HPDE6-E6E7 (cell line): ENCODE measurements around the gene PLVAP.

Experiments
- DNase-seq: peaks from one replicate; pipeline ENCODE4 v3.0.0; 2011; ENCODE audit warnings: missing footprints; ENCODE audit errors: extremely low spot score

Gene PLVAP, protein sequence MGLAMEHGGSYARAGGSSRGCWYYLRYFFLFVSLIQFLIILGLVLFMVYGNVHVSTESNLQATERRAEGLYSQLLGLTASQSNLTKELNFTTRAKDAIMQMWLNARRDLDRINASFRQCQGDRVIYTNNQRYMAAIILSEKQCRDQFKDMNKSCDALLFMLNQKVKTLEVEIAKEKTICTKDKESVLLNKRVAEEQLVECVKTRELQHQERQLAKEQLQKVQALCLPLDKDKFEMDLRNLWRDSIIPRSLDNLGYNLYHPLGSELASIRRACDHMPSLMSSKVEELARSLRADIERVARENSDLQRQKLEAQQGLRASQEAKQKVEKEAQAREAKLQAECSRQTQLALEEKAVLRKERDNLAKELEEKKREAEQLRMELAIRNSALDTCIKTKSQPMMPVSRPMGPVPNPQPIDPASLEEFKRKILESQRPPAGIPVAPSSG

DNA sequence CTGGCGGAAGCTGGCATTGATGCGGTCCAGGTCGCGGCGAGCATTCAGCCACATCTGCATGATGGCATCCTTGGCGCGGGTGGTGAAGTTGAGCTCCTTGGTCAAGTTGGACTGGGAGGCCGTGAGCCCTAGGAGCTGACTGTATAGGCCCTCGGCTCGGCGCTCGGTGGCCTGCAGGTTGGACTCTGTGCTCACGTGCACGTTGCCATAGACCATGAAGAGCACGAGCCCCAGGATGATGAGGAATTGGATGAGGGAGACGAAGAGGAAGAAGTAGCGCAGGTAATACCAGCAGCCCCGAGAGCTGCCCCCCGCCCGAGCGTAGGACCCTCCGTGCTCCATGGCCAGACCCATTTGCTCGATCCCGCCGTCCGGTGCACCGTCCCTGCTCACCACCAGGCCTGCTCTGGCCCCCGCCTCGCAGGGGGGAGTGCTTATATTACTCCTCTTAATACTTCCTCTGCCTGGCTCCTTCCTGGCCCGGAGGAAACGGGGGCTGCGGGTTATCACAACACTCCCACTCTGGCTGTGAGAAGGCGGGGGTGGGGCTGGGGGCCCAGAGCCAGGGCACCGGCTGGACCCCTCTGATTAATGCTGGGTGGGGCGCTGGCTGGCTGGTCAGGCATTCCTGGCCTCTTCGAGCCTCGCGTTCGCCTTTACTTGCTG is at the start of gene PLVAP:
Gene PLVAP (minus strand): TSS at position 408 of the 666 bp plus-strand sequence. CDS start 54 bp downstream, at position 354.
- no peak for DNase-seq

DNA sequence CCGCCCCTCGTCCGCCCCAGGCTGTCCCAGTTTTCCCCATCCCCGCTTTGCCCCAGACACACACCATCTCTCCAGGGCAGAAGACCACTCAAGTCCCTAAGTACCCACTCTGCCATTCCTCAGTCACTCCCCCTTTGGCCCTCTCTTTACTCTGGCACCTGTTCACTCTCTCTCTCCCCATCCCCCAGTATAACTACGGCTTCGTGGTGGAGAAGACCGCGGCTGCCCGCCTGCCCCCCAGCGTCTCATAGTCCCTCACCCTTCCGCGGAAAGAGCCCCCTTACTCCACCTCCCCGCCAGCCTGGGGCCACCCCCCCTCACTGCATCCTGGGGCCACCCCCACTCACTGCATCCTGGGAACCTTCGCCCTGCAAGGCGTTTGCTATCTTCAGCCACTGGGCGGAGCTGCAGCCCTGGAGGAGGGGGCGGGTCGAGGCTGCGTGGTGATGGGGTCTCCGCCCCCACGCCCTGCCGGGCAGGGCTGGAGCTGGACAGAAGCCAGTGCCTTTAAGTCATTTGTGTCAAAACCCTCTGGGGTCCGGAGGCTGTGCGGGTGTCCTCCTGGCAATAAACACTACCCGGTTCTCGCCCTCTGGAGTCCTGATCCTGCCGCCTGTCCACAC is 47.7 kb upstream of the PLVAP start:
- no peak for DNase-seq

DNA sequence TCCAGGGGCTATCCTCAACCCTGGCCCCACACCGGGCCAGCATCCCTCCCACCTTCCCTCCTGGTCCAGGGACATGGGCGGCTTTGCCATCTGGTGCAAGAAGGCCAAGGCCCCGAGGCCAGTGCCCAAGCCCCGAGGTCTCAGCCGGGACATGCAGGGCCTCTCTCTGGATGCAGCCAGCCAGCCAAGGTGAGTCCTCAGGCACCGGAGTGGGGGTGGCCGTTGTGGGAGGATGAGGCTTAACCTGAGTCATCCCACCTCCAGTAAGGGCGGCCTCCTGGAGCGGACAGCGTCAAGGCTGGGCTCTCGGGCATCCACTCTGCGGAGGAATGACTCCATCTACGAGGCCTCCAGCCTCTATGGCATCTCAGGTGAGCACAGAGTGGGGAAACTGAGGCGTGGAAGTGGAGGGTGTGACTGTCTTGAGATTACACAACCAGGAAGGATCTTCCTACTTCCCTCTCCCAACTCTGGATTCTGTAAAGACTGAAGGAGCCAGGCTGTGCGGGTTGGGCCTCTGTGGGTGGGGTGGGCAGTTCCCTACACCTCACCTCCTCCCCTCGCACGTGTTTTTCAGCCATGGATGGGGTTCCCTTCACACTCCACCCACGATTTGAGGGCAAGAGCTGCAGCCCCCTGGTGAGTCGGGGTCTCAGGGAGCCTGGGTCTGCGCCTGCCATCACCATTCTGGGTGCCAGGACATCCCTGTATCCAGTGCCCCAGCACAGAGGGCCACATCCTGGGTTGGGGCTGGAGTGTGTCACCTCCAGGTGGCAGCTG is 46.5 kb upstream of the PLVAP start:
- no peak for DNase-seq

DNA sequence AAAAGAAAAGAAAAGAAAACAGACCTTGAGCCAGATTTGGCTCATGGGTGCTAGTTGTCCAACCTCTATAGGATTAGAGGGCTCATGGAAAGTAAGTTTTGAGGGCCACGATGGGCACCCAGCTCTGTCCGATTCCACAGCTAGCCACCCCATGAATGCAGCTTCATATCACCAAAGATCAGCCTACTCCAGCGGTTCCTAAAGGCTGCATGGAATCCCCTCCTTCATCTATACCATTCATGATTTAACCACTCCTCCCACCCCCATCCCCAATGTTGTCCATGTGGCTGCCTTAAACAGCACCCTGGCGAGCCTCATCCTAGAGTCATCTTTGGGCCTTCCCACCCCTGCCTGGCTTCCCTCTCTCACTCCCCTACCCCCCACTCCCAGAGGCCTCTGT is 44.8 kb upstream of the PLVAP start:
- DNase-seq: no peak

DNA sequence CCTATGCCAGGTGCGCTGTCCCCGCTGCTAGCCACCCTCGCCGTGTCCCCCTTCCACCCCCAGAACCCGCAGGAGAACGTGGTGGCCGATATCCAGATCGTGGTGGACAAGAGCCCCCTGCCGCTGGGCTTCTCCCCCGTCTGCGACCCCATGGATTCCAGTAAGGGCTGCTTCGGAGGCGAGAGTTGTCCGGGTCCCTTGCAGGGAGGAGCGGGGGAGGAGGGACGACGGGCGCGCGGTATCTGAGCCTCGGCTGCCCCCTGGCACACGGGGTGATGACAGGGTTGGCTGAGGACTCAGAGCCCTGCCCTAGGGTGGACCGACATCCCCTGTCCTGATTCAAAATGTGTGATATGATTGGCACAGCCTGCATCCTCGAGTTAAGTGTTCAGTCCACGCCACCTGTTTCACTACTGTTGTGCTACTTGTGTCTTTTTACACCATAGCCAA is 43.4 kb upstream of the PLVAP start:
- no peak for DNase-seq

DNA sequence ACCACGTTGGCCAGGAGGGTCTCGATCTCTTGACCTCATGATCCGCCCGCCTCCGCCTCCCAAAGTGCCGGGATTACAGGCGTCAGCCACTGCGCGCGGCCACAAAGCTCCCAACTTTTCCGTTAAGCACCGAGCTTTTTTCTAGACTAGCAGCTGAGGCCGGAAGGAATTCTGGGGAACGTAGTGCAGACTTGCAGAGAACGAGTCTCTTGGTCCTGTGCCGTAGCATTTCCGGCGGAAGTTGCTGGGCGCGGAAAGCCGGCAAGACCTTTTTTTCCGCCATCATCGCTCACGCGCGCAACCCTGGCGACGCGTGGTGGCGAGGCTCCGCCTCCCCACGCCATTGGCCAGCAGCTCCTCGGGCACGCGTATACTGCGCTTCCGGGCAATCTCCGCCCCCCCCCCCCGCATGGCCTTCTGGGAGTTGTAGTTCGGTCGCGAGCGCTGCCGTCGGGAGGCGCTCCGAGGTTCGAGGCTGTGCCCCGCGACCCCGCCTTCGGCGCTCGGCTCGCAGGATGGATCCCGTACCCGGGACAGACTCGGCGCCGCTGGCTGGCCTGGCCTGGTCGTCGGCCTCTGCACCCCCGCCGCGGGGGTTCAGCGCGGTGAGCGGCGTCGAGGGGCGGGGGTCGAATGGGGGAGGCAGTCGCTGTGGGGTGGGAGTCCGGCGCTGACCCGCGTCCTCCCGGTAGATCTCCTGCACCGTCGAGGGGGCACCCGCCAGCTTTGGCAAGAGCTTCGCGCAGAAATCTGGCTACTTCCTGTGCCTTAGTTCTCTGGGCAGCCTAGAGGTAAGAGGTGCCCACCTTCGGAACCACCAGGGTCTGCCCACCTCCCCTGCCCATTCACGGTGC is 42.7 kb upstream of the PLVAP start, which contains the start of gene MVB12A:
Gene MVB12A (plus strand): TSS at position 427 of the 854 bp plus-strand sequence. CDS start 89 bp downstream, at position 516.
- peak; percentile 95 for DNase-seq

DNA sequence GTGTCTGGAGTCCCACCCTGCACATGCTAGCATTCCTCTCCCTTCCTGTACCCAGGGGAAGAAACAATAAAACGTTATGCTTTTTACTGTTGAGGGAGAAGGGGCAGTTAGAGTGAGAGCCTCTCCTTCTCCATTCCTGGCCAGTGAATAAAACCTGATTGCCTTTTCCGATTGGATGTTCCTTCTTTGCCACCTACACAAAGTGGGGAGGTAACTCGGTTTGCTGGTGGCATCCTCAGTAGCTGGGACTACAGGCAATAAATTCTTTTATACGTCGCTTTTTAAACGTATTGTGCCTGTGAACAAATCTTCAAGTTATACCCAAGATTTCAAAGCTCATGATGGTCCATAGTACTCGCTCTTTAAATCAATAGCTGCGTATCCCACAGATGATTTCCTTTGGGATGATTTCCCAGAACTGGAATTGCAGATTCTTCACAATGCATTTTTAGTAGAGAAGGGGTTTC is 42.0 kb upstream of the PLVAP start:
- no peak for DNase-seq

DNA sequence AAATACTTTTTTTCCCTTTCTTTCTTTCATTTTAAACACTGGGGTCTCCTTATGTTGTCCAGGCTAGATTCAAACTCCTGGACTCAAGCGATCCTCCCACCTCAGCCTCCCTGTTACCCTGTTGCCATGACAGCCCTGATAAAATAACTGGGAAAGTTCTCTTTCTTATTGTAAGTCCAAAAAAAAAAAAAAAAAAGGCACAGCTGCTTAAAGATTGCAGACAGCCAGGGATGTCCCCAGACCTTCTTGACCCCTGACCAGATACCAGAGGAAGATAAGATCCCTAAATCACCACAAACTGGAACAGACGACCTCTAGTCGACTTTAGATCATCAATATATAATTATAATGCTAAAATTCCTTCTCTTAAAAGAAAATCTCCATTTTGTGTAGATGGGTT is 41.6 kb upstream of the PLVAP start:
- no peak for DNase-seq

DNA sequence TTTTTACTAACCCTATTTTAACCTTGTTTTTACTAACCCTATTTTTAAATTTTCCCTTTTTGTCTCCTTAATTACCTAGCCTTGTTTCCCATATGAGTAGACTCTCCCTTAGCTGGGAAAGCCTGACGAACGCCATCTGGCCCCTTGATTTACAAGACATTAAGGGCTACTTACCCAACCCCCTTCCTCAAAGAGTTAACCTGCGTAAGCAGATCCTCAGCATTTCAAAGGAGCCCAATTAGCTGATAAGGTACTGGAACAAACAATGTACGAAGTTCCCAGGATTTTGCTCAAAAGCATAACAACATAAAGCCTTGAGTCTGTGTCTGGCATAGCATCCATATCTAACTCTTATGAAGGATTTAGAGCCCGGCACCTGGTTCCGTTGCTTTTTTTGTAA is 38.0 kb upstream of the PLVAP start:
- no peak for DNase-seq

DNA sequence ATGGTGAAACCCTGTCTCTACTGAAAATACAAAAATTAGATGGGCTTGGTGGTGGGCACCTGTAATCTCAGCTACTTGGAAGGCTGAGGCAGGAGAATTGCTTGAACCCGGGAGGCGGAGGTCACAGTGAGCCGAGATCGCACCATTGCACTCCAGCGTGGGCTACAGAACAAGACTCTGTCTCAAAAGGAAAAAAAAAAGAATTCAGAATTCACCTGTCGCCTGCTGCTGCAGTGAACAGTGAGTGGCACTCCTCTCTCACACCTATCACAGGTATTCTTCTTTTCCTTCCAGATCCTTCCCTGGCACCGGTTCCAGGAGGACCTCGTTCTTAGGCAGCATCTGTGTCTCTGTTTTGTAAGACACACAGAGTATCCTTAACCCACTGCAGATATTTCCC is 37.0 kb upstream of the PLVAP start:
- no peak for DNase-seq

DNA sequence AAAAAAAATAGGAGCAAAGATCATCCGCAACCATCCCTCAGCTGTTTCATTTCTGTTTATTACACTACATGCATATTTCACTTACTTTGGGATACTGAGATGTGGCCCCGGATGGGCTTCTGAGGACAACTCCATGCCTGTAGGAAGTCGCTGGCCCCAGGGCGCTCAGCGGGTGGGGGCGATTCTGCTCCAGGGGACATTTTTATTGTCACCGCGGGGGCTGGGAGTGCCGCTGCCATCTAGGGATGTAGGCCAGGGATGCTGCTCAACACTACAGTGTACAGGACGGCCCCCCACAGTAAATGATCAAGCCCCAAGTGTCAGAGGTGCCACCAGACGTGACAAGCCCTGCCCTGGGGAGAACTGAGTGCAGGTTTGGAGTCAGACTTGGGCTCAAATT is 34.7 kb upstream of the PLVAP start:
- no peak for DNase-seq

DNA sequence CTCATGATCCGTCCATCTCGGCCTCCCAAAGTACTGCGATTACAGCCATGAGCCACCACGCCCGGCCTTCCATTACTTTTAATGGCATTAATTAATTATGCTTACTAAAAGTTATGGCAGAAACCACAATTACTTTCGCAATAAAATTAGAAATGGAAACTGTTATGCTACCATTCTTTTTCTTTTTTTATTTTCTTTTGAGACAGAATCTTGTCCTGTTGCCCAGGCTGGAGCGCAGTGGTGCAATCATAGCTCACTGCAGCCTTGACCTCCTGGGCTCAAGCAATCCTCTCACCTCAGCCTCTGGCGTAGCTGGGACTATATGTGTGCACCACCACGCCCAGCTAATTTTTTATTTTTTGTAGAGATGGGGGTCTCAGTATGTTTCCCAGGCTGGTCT is 32.8 kb upstream of the PLVAP start:
- DNase-seq: no peak

DNA sequence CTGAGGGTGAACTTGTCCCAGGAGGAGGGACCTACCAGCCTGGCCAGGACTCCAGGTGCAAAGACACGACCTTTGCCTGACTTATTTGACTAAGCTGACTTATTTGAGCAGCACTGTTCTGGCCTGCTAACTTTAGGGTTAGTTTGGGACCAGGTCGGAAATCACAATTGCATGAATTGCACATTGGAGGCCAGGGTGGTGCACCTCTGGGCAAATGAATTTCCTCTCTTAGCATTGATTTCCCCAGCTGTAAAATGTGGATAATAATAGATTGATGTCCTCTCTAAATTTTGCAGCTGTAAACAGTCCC is 29.7 kb upstream of the PLVAP start:
- DNase-seq: no peak

DNA sequence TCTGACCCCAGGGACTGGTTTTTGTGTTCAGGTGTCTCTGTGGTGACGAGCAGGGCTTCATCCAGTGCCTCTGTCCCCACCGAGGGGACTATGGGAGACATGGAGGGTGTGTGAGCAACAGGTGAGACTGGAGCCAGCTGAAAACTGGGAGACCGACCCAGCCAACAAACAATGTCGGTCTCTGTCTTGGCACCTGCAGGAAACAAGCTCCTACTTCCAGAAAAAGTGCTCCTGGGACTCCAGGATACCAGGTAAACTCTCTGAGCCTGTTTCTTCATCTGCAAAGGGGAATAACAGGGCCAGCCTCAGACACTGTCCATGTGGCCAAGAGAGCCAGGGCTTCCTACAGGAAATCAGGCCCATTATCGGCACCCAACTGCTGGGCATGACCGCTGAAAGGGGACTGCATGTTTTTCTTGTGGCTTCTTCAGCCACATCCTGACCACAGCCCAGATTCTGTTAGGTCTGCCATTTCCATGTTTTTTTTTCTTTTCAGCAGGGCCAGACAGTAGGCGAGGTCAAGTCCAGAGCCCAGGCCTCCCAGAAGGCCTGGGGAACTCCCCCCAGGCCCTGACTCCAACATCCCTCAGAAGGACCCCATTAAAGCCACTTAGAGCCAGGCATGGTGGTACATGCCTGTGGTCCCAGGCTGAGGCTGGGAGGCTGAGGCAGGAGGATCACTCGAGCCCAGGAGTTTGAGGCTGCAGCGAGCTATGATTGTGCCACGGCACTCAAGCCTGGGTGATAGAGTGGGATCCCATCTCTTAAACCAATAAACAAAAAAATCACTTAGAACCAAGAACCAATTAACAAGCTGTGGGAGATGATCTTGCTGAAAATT is 29.1 kb upstream of the PLVAP start:
- no peak for DNase-seq

DNA sequence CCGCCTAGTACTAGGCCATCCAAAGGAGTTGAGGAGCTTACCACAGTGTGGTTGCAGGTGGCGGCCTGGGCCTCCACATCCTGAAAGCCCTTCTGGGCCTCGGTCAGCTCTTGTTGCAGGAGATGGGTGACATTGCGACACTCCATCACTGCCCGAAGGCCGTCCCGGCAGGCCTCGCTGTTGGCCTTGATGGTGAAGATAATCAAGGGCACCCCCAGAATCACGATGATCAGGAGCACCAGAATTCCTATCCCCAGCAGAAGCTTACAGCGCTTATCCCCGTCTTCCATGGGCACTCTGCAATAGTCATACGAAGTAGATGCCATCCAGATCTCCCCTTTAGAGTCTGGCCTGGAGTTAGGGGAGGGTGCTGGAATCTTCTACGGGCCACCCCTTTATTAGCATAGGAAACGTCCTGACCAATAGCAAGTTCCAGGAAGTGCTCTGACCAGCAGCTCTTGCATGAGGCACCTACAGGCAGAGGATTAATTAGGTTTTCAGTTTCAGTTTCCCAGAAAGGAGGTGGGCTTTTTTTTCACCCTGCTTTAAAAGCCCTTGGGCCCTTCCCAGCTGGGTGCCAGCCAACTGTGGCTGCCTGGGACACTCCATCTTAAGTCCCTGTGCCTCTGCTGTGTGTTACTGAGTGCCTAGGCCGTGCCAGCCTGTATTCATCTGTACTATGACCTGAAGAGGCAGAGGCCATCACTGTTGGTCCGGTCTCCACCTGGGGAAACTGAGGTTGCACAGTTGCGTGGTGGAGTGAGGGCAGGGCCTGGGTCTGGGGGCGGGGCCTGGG is 28.3 kb upstream of the PLVAP start, which contains the start of gene BST2:
Gene BST2 (minus strand): TSS at position 381 of the 796 bp plus-strand sequence. CDS start 55 bp downstream, at position 326.
- DNase-seq: peak; percentile 98

DNA sequence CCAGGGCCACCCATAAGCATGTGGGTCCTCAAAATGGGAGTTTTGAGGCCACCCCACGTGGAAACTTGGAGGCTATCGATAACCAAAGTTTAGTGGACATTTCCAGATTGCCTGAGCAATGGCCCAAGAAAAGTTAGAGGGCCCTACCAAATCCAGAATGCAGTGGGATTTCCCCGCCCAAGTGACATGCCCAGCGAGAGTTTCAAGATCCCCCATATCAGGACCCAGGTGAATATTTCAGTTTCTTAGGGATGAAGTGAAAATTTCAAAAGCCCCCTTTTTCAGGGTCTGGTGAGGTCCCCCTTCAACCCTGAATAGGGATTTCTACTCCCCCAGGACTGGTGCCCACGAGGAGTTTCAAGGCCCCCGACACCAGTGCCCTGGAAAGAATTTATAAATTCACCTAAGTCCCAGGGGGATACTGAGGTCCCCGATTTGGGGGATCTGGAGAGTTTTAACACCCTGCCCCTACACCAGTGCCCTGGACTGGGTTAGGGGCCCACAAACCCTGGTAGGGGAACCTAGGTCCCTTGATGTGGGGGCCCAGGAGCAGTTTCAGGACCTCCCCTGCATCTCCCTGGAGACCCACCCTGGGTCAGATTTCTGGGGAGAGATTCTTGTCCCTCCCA is 27.6 kb upstream of the PLVAP start:
- DNase-seq: no peak

DNA sequence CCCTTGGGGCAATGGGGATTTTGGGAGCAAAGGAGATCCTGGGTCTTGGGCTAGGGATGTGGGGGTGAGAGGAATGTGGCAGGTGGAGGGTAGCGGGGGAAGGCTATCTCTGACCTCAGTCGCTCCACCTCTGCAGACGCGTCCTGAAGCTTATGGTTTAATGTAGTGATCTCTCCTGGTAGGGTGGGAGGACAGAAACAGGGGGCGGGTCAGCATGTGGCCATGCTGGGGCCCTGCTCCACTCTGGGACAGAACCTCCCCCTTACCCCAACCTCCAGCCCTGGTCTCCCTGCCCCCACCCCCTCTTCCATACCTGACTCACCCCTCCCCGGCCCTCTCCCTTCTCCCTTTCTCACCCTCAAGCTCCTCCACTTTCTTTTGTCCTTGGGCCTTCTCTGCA is 26.9 kb upstream of the PLVAP start:
- no peak for DNase-seq
